Aorta (tissue), 5 donors: ENCODE results near the gene FOXN4. TPM values are rescaled to one million over a fixed set of nuclear protein-coding genes. Genes with fewer than 3 reads are reported as not detected.

Experiments
- ATAC-seq: fragments of 200-7000 bp; cut with Tn5 transposase; one replicate; pipeline ENCODE4 v1.9.1; 2022; ENCODE audit warnings: moderate library complexity; ENCODE audit not compliant: low FRiP score
- DNase-seq, 2 donors: peaks; one replicate each; pipeline ENCODE4 v3.0.0-alpha.2; 2020
- H3K27ac ChIP-seq, 2 donors: one replicate each; pipeline ENCODE4 v1.5.1; 2013; ENCODE audit warnings: low read length in 2 of 2, mild to moderate bottlenecking in 2 of 2, moderate library complexity in 2 of 2, control low read depth in 1 of 2, inconsistent platforms in 1 of 2, low read depth in 1 of 2
- H3K27me3 ChIP-seq, 2 donors: one replicate each; pipeline ENCODE4 v1.6.1; 2013; ENCODE audit warnings: control low read depth in 1 of 2, low read length in 1 of 2, mild to moderate bottlenecking in 1 of 2, moderate library complexity in 1 of 2; ENCODE audit not compliant: insufficient read depth in 2 of 2, control insufficient read depth in 1 of 2
- H3K36me3 ChIP-seq, 2 donors: one replicate each; pipeline ENCODE4 v1.6.1; 2013; ENCODE audit warnings: control low read depth in 1 of 2, low read length in 1 of 2, mild to moderate bottlenecking in 1 of 2; ENCODE audit not compliant: insufficient read depth in 2 of 2, control insufficient read depth in 1 of 2
- H3K4me1 ChIP-seq, 2 donors: one replicate each; pipeline ENCODE4 v1.6.1; 2013; ENCODE audit warnings: low read length in 2 of 2, control low read depth in 1 of 2, mild to moderate bottlenecking in 1 of 2, moderate library complexity in 1 of 2; ENCODE audit not compliant: insufficient read depth in 2 of 2, control insufficient read depth in 1 of 2
- H3K4me3 ChIP-seq, 2 donors: one replicate each; pipeline ENCODE4 v1.5.1; 2013; ENCODE audit warnings: low read length in 2 of 2, control low read depth in 1 of 2, mild to moderate bottlenecking in 1 of 2
- H3K9me3 ChIP-seq: one replicate; pipeline ENCODE4 v1.6.1; 2013; ENCODE audit warnings: mild to moderate bottlenecking, low read length; ENCODE audit not compliant: control insufficient read depth
- WGBS, 2 donors: extraction: QIAGEN DNeasy Blood & Tissue Kit; methylation state at CpG; one replicate each; pipeline ENCODE4 v1.1.7; 2013; 5-methylcytosine and 5-hydroxymethylcytosine counted together
- intact Hi-C, 2 donors: fragments of 100-400 bp; cut with DNase I; formaldehyde crosslinking; loops; one replicate each; pipeline versions ENCODE4 v1.14.2 to v1.15.0; 2022
- long read RNA-seq, 2 donors: library from polyadenylated mRNA; unstranded; transcript quantifications; one replicate each; pipeline ENCODE4 v2.0.0, GENCODE V29; 2020 to 2021
- polyA plus RNA-seq, 2 donors: library from polyadenylated mRNA; stranded (reverse); fragments of 200-250 nt; gene quantifications; one replicate each; pipeline ENCODE4 v1.2.3, GENCODE V29; 2013
- total RNA-seq, 2 donors: library from RNA; stranded (reverse); fragmentation: NEBNext Ultra II Directional; extraction: Animal tissue kit (Norgen Biotek cat#: 25700); gene quantifications; one replicate each; pipeline ENCODE4 v1.2.1, GENCODE V29; 2021
- donor health status: healthy with polysubstance abuse.
- donor health status: Bipolar disorder and iron deficiency.
- donor health status: DM: no; HTN: no; CAD: no.
- donor health status: DM: no; HTN: no; CAD: no.
- donor health status: DM: yes; HTN: yes; CAD: no.

FOXN4 gene
- total RNA-seq (not detected), polyA plus RNA-seq (not detected)
- long read RNA-seq, donor 1 = 0 reads
- long read RNA-seq, donor 2 = 0 reads

GRCh38 chr12:109308534-109309380, at the start of gene FOXN4:
TSS of gene FOXN4 (minus strand) at chr12:109309284. CDS start at chr12:109308321, 963 bp downstream.
- DNase-seq = no peak
- no peak for ATAC-seq
- Histone ChIP-seq H3K27me3 (no peaks in the 10 kb centered on the region), H3K4me3 (peak within 1 kb of the TSS; percentile 59 to 74), H3K36me3 (no peaks in the 10 kb centered on the region), H3K9me3 (no peaks in the 10 kb centered on the region), H3K4me1 (no peaks in the 10 kb centered on the region), H3K27ac (no peak within 1 kb of the TSS)
- WGBS, 2 donors = 8% methylated on average over 39 to 43 of the region's 43 CpGs
- intact Hi-C loops = no loop called here

GRCh38 chr12:109358154-109358869, 49.2 kb upstream of the FOXN4 start:
- intact Hi-C loops = no loop called here
- H3K4me3 ChIP-seq = no peak overlapping the region
- no peaks in the 10 kb centered on the region for H3K4me1 ChIP-seq

GRCh38 chr12:109357032-109357431, 47.9 kb upstream of the FOXN4 start:
- Histone ChIP-seq H3K9me3 (no peaks in the 10 kb centered on the region), H3K27me3 (no peaks in the 10 kb centered on the region), H3K4me3 (no peak overlapping the region), H3K36me3 (no peaks in the 10 kb centered on the region), H3K4me1 (no peaks in the 10 kb centered on the region), H3K27ac (no peak overlapping the region)
- intact Hi-C loops = no loop called here
- 25 to 29% methylated on average over 2 of the region's 2 CpGs for WGBS, 2 donors
- DNase-seq = no peak
- ATAC-seq = no peak

More at GRCh38 chr12:109358154-109358869, 49.2 kb upstream of the FOXN4 start:
- 50 to 75% methylated on average over 10 of the region's 10 CpGs for WGBS, 2 donors
- no peak for ATAC-seq
- no peak for DNase-seq
- H3K27ac ChIP-seq = no peak overlapping the region
- no peaks in the 10 kb centered on the region for H3K9me3 ChIP-seq
- H3K36me3 ChIP-seq = no peaks in the 10 kb centered on the region
- H3K27me3 ChIP-seq = no peaks in the 10 kb centered on the region

GRCh38 chr12:109356577-109356976, 47.5 kb upstream of the FOXN4 start:
- no peaks in the 10 kb centered on the region for H3K27me3 ChIP-seq
- H3K9me3 ChIP-seq = no peaks in the 10 kb centered on the region
- 65 to 74% methylated on average over 3 of the region's 3 CpGs for WGBS, 2 donors
- no peaks in the 10 kb centered on the region for H3K36me3 ChIP-seq
- no peak for DNase-seq
- H3K4me1 ChIP-seq = no peaks in the 10 kb centered on the region
- intact Hi-C loops = no loop called here
- no peak overlapping the region for H3K4me3 ChIP-seq
- no peak overlapping the region for H3K27ac ChIP-seq
- ATAC-seq = no peak

GRCh38 chr12:109352184-109352583, 43.1 kb upstream of the FOXN4 start:
- intact Hi-C loops = no loop called here
- H3K36me3 ChIP-seq = no peaks in the 10 kb centered on the region
- H3K4me1 ChIP-seq = no peaks in the 10 kb centered on the region
- WGBS, 2 donors = 61 to 63% methylated on average over 6 of the region's 6 CpGs
- no peaks in the 10 kb centered on the region for H3K27me3 ChIP-seq
- no peak overlapping the region for H3K4me3 ChIP-seq
- no peak for DNase-seq
- H3K9me3 ChIP-seq = no peaks in the 10 kb centered on the region
- ATAC-seq = no peak
- H3K27ac ChIP-seq = no peak overlapping the region

GRCh38 chr12:109347589-109347988, 38.5 kb upstream of the FOXN4 start, which contains the start of gene MYO1H:
TSS of gene MYO1H (plus strand) at chr12:109347900. CDS start at chr12:109347961, 61 bp downstream.
- ATAC-seq (no peak), DNase-seq (no peak)
- H3K27ac ChIP-seq = no peak within 1 kb of the TSS
- H3K27me3 ChIP-seq = no peaks in the 10 kb centered on the region
- 78 to 86% methylated on average over 8 of the region's 8 CpGs for WGBS, 2 donors
- H3K36me3 ChIP-seq = no peaks in the 10 kb centered on the region
- H3K9me3 ChIP-seq = no peaks in the 10 kb centered on the region
- intact Hi-C loops = no loop called here
- no peak within 1 kb of the TSS for H3K4me3 ChIP-seq
- no peaks in the 10 kb centered on the region for H3K4me1 ChIP-seq

- no peaks in the 10 kb centered on the region for H3K27me3 ChIP-seq
- intact Hi-C loops = no loop called here
- no peaks in the 10 kb centered on the region for H3K9me3 ChIP-seq
- no peak overlapping the region for H3K27ac ChIP-seq
- no peaks in the 10 kb centered on the region for H3K36me3 ChIP-seq
- ATAC-seq = no peak
- no peak for DNase-seq
- H3K4me1 ChIP-seq = no peaks in the 10 kb centered on the region
- 85 to 86% methylated on average over 3 of the region's 3 CpGs for WGBS, 2 donors
- no peak overlapping the region for H3K4me3 ChIP-seq
Observed at GRCh38 chr12:109346920-109347319, 37.8 kb upstream of the FOXN4 start.

- WGBS, 2 donors = 82% methylated on average over 2 of the region's 2 CpGs
- Histone ChIP-seq H3K4me1 (no peaks in the 10 kb centered on the region), H3K9me3 (no peaks in the 10 kb centered on the region), H3K4me3 (no peak overlapping the region), H3K36me3 (no peaks in the 10 kb centered on the region), H3K27me3 (no peaks in the 10 kb centered on the region), H3K27ac (no peak overlapping the region)
- DNase-seq (no peak), ATAC-seq (no peak)
- intact Hi-C loops = no loop called here
Observed at GRCh38 chr12:109345428-109345827, 36.3 kb upstream of the FOXN4 start.
